GM23248 (cell line): ENCODE measurements around the gene CNTN1.

ENCODE experiments used
- EZH2 ChIP-seq: fragments of 200-600 bp; sonication (generic); IDR thresholded peaks from 2 replicates; pipeline ENCODE4 v1.6.1; 2018; ENCODE audit warnings: antibody characterized with exemption, mild to moderate bottlenecking; ENCODE audit not compliant: insufficient read depth, poor library complexity, severe bottlenecking
- EZH2phosphoT487 ChIP-seq: fragments of 200-600 bp; sonication (generic); IDR thresholded peaks from 2 replicates; pipeline ENCODE4 v1.6.1; 2018; ENCODE audit warnings: antibody characterized with exemption, moderate library complexity, mild to moderate bottlenecking, low read depth; ENCODE audit not compliant: insufficient read depth

DNA sequence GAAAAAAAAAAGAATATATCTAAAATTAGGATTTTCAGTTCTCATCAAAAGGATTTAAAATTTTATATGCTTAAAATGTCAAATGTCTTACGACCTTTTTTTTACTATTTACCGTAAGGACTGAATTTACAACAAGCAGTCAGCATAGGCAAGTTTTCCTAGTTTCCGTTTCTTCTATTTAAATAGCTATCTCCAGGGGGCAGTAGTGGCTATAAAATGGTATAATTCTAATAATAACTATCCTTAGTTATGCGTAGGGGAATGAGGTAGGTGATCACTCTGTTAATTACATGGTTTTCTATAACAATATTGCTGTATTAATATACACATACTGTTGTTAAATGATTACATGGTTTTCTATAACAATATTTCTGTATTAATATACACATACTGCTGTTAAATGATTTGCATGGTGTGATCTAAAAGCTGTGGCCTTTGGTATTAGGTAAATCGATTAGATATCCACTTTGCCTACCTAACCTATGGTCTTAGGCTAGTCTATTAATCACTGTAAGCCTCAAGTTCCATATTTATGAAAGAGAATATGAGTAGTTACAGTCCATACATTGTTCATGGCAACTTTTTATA lies 278.2 kb downstream of the CNTN1 start:
- TF ChIP-seq EZH2 (no peak), EZH2phosphoT487 (no peak)
